T-helper 9 cell (primary cell): ENCODE results near the gene TMEM178B.
"Not testable (repeated sequence)": the region's sequence is repeated elsewhere in the genome, so short reads cannot be mapped to it uniquely, and the experiment has no call there.

Experiments used
- DNase-seq: peaks from one replicate; pipeline ENCODE4 v3.0.0-alpha.2; 2020
- total RNA-seq, 2 donors: gene quantifications; one replicate each; lab custom pipeline; 2026; lab: John Stamatoyannopoulos, UW

TMEM178B gene
- total RNA-seq = 1.4 to 1.9 reads per million in 2 donors

DNA sequence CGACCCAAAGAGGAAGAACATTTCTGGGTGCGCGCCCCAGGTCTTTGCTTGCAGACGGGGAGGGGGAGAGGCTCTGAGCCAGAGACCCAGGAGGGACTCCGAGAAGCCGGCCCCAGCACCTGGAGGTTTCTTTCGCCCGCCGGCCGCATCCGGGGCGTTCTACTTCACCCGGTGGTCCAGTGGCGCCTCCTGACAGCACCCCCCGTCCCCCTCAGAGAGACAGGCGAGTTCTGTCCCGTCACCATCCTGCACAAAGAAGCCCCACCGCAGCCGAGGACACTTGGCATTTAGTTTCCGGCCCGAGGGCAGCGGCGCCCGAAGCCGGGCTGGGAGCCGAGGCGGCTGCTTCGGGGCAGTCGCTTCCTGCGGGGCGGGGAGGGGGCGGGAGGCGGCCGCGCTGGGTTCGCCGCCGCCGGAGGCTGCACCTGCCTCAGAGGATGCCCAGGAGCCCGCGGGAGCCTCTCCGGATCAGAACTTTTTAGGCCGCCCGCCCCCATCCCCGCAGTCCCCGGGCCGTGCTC is at the start of gene TMEM178B:
Gene TMEM178B (plus strand): TSS at position 424 of the 521 bp plus-strand sequence.
- no peak for DNase-seq

DNA sequence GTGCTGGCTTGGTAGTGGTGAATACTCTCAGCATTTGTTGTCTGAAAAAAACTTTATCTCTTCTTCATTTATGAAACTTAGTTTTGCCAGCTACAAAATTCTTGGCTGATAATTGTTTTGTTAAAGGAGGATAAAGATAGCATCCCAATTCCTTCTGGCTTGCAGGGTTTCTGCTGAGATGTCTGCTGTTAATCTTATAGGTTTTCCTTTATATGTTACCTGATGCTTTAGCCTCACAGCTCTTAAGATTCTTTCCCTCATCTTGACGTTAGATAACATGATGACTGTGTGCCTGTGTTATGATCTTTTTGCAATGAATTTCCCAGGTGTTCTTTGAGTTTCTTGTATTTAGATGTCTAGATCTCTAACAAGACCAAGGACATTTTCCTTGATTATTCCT is 49.2 kb upstream of the TMEM178B start:
- DNase-seq = no peak

DNA sequence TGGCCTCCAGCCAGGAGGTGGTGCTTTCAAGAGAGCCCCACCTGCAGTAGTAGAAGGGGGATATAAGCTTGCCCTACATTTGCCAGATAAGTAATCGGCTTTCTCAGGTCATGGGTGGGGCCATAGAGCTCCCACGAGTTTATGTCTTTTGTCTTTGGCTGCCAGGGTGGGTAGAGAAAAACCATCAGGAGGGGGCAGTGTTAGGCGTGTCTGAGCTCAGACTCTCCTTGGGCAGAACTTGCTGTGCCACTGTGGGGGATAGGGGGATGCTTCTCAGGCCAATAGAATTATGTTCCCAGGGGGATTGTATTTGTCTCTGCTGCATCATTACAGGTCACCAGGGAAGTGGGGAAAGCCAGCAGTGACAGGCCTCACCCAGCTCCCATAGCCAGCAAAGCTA is 46.8 kb upstream of the TMEM178B start:
- no peak for DNase-seq

DNA sequence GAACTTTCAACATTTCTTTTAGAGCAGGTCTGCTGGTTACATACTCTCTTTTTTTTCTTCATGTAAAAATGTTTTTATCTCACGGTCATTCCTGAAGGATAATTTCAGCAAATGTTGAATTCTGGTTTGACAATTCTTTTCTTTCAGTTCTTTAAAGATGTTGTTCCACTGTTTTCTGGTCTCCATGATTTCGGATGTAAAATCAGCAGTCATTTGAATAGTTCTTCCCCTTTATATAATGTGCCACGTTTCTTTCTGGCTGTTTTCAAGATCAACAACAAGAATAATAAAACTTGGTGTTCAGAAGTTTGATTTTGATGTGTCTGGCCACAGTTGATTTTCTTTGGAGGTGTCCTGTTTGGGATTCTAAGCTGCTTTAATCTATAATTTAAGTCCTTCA is 45.1 kb upstream of the TMEM178B start:
- DNase-seq = no peak

DNA sequence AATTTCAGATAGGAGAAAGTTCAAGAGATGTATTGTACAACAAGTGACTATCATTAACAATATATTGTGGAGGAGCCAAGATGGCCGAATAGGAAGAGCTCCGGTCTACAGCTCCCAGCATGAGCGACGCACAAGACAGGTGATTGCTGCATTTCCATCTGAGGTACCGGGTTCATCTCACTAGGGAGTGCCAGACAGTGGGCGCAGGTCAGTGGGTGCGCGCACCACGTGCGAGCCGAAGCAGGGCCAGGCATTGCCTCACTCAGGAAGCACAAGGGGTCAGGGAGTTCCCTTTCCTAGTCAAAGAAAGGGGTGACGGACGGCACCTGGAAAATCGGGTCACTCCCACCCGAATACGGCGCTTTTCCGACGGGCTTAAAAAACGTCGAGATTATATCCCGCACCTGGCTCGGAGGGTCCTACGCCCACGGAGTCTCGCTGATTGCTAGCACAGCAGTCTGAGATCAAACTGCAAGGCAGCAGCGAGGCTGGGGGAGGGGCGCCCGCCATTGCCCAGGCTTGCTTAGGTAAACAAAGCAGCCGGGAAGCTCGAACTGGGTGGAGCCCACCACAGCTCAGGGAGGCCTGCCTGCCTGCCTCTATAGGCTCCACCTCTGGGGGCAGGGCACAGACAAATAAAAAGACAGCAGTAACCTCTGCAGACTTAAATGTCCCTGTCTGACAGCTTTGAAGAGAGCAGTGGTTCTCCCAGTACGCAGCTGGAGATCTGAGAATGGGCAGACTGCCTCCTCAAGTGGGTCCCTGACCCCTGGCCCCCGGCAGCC is 41.1 kb upstream of the TMEM178B start:
- DNase-seq = not testable (repeated sequence)

DNA sequence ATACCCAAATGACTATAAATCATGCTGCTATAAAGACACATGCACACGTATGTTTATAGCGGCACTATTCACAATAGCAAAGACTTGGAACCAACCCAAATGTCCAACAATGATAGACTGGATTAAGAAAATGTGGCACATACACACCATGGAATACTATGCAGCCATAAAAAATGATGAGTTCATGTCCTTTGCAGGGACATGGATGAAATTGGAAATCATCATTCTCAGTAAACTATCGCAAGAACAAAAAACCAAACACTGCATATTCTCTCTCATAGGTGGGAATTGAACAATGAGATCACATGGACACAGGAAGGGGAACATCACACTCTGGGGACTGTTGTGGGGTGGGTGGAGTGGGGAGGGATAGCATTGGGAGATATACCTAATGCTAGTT is 35.8 kb upstream of the TMEM178B start:
- DNase-seq = not testable (repeated sequence)

DNA sequence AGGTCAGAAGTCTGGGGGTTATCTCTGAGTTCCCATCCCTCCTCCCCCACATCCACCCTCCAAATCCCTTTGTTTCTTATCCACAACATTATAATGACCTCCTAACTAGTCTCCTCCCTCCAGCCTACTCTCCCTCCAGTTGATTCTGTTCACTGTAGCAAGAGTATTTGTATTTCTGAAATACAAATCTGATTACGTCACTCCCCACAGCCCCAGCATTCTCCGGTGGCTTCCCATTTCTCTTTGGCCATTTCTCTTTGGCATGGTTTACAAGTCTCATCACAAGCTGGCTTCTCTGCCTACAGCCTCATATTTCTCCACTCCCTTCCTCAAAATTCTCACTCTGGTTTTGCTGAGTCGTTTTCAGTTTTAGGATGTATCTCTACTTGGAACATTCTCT is 34.5 kb upstream of the TMEM178B start:
- no peak for DNase-seq

DNA sequence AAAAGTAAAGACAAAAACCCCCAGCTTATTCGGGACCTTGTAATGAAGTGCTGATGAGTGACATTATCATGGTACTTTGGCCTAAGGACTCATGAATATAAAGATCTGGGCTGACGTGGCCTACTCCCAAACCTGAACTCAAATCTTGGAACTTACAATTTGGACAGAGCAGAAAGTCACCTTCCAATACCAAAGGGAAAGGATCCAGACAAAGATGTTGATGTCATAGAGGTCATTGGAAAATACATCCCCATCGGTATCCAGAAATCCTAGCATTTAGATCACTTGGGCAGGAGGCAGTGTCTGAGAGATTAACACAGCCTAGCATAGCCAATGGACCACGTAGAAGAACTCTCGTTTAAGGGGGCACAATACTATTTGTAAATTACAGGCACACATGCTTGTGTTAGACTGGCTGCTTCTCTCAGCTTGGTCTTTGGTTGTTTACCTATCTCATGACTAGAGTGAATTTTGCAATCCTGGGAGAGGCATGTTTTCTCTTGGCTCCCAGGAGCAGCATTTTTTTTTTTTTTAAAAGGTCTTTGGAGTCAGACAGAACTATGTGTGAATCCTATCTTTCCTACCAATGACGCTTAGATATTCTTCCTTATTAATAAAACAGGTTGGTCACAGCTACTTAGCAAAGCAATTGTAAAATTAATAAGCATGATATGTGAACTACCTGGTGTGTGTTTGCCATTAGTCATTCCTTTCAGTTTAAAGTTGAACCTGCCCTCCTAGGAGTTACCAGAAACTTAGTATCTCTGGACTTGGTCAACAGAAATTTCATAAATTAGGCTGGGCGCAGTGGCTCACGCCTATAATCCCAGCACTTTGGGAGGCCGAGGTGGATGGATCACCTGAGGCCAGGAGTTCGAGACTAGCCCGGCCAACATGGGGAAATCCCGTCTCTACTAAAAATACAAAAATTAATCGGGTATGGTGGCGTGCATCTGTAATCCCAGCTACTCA is 31.4 kb upstream of the TMEM178B start:
- DNase-seq = no peak

DNA sequence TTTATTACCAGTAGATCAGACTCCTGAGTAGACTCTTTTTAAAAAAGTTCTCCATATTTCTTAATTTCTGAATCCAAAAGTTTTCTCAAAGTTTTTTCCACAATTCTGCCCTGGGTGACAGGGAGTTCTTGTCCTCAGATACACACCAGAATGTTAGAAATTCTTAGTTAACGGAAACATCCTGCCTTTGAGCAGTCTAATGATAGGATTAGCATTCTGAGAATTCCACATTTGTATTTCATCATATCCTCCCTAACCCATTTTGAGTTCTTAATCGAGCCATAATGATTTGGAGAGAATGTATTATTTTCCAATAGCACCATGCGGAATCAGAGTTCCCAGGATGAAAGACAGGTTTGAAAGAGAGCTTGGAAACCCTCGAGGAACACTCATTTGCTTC is 30.2 kb upstream of the TMEM178B start:
- no peak for DNase-seq

DNA sequence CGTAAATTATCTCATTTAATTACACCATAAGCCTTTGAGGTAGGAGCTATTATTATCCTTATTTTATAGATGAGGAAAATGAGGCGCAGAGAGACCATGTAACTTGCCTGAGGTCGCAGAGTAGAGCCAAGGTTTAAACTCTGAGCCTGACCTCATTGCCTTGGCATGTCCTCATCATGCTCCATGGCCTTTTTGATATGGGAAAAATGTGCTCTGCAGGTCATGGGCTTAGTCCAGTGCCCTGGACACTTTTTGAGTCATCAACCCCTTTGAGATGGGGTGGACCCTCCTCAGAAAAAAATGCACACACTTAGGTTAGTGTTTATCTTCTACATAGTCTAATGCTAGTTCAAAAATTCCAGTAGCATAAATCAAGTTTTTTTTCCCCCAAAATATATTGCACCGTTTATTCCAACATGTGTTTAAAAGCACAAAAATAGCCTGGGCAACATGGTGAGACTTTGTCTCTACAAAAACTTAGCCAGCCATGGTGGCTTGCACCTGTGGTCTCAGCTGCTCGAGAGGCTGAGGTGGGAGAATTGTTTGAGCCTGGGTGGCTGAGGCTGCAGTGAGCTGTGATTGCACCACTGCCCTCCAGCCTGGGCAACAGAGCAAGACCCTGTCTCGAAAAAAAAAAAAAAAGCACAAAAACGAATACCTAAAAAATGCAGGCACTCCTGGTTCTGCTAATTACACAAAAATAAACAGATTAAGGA is 28.6 kb upstream of the TMEM178B start:
- no peak for DNase-seq

DNA sequence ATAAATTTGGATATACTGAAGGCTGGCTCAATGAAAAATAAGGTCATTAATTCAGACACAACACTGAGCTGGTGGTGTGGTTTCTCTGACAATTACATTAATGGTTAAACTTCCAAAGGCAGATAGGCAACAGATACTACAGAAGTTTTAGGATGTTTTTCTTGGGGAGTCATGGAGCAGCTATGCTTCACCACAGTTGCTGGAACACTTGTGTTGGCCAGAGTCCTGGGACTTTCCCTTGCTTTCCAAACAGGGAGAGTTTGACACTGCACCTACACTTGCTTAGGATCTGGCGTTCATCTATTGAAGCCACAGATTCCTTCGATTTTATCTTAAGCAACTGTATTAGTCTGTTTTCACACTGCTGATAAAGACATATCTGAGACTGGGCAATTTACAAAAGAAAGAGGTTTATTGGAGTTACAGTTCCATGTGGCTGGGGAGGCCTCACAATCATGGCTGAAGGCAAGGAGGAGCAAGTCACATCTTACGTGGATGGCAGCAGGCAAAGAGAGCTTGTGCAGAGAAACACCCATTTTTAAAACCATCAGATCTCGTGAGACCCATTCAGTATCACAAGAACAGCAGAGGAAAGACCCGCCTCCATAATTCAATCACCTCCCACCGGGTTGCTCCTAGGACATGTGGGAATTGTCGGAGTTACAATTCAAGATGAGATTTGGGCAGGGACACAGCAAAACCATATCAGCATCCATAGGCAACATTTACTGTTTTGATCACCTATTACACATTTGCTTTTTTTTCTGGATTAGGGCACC is 27.8 kb upstream of the TMEM178B start:
- no peak for DNase-seq

DNA sequence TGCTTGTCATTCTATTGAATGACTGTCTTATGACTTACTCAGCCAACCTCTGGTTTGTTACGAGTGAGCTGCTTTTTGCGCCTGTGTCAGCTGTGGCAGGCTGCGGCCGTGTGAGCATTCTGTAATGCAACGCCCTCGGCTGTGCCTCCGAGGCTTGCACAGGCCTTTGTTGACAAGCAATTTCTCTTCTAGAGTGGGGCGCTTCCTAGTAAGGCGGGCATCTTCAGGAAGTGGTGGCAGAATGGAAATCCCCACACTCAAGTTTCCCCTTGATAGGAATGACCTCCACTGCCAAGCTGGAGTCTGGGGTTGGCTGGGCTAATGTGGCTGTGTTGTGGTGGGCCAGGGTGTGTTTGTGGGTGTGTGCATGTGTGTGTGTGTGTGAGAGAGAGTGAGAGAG is 20.2 kb upstream of the TMEM178B start:
- peak; percentile 35 for DNase-seq

DNA sequence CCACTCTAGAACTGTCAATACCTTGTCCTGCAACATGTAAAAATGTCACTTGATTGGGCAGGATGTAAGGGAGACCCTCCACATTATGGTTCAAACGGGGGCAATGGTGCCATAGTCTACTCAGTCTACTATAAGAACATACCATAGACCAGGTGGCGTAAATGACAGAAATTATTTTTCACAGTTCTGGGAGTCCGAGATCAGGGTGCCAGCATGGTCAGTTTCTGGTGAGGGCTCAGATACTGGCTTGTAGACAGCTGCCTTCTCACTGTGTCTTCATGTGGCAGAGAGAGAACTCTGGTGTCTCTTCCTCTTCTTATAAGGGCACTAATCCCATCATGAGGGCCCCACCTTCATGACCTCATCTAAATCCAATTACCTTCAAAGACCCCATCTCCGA is 18.7 kb upstream of the TMEM178B start:
- no peak for DNase-seq

DNA sequence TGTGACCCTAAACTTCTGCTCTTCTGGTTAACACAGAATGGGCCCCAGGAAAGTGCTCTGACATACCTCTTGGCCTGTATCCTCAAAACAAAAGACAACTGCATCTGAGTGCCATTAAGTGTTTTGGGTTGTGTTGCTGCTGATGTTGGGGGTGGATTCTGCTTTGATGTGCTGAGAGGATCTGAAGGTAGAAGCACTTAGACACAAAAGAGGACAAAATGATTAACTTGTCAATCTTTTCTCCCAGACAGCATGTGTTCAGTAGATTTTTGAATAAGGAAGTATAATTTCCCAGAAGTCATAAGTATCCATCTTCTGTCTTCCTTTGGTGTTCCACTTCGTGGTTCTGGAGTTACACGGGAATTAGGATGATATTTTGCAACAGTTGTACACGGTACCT is 16.1 kb upstream of the TMEM178B start:
- DNase-seq = no peak

DNA sequence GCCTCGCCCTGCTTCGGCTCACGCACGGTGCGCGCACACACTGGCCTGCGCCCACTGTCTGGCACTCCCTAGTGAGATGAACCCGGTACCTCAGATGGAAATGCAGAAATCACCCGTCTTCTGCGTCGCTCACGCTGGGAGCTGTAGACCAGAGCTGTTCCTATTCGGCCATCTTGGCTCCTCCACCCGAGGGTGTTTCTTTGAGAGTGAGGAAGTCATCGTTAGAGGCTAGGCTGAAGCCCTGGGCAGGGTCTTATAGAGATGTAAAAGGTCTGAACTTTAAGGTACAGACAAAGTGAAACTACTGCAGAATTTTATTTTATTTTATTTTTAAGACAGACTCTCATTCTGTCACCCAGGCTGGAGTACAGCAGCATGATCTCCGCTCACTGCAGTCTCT is 6.0 kb upstream of the TMEM178B start:
- not testable (repeated sequence) for DNase-seq

DNA sequence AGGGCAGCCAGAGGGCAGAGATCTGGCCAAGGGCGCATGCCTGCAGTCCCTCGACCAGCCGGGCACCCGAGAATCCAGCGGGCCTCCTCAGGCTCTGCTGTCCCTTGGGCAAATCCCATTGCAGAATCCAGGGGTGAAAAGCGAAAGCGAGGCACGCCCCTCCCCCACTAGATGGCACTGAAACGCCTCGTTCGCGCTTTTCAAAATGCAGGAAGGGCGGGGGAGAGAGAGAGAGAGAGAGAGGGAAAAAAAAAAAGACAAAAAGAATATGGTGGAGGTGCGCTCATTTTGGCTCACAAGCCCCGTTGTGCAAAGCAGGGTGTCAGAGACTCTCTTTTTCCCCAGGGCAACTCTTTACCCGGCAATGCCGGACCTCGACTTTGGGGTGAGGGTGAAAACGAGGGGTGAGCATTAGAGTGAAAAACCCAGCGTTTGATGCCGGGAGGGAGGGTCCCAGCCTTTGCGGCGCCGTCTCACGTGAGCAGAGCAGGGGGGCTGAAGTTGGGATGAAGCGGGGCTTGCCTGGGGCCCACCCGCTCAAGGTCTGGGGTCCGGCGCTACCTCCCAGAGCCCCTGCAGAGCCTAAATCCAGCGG is 2.5 kb upstream of the TMEM178B start:
- DNase-seq = no peak

DNA sequence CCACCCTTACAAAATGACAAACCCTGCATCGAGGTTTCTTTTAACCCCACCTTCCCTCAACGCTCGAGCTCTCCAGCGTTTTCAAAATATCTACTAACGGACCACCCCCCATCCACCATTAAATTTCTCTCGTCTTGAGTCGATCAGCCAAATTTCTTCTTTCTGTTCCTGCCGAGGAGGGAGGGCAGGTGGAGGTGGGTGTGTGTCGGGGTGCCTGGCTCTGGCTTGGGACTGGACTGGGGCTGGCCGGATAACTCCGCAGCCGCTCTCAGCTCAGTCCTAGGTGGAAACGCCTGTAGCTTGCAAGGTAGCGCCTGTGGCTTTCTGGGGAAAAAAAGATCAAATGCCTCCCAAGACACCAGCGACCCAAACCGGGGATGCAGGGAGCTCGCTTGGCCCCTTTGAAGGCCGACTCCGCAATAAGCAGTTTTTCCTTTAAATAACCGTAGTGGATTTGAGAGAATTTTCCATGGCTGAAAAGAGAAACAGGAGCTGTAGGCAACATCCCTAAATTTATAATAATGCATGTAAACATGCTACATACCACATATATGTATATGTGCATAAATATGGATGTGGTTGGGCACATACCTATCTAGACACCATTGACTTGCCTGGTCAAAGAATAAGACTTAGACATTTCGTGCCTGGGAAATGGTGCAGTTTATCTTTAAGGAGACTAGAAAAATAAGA is 1.9 kb upstream of the TMEM178B start:
- DNase-seq = no peak

DNA sequence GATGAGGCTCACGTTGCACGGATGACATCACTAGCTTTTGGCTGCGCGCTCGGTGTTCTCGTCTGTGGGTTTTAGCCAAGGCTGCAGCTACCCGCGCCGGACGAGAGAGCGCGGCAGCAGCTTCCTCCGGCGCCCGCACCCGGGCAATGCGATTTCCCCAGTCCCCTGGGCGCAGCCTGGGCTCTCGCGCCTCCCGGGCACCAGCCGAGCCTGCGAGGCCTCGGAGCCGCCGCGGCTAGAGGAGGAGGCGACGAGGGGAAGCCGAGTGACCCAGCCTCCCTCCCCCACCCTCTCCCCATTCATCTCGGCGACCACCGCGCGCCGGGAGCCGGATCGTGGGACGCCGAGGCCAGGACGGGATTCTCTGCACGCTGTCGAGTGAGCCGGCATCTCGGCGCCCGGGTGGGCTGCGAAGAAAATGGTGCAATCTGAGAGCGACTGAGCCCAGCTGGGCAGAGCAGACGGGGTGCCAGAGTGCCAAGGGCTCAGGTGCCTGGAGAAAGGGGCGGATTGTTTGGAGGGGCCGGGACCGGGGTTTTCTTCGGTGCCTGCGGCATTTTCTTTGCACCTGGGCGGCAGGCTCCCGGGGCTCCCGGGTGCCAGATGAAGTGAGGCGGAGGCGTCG is 1.2 kb upstream of the TMEM178B start:
- DNase-seq = no peak

DNA sequence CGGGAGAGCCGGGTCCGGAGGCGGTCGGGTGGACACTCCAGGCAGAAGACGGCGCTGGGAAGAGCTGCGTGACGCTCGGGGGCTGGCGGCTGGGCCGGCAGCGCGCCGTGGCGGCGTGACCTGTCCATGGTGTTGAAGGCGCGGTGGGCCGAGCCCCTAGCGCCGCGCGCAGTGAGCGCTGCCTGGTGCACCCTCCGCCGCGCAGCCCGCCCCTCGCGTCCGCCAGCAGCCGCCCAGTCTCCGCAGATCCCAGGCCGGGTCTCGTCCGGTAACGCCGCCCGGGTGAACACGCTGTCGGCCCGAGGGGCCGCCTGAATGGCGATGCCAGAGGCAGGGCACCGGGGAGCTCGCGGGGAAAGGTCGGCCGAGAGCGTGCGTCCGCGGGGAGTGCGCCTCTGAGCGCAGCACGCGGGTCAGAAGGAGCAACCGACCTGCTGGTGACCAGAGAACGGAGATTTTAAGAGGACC is 657 bp upstream of the TMEM178B start:
- no peak for DNase-seq
